Spleen (tissue), 11 donors: ENCODE measurements around the gene AHNAK. TPM values are rescaled to one million over a fixed set of nuclear protein-coding genes. Genes with fewer than 3 reads are reported as not detected.

Source experiments
- DNase-seq: peaks from one replicate; pipeline ENCODE4 v3.0.0-alpha.2; 2020
- H3K27ac ChIP-seq, 8 donors: fragments of 200-600 bp; sonication (generic) in 7 of 8; 1 replicate in 4 of 8; 2 replicates in 4 of 8; pipeline versions ENCODE4 v1.5.0 to v1.8.0; 2016 to 2021; ENCODE audit warnings: inconsistent platforms in 4 of 8, mild to moderate bottlenecking in 4 of 8, moderate library complexity in 1 of 8
- H3K27me3 ChIP-seq, 7 donors: fragments of 200-600 bp; sonication (generic) in 6 of 7; replicated peaks in 1 of 7; 1 replicate in 4 of 7; 2 replicates in 3 of 7; pipeline versions ENCODE4 v1.5.0 to v1.8.0; 2016 to 2021; ENCODE audit warnings: inconsistent platforms in 3 of 7, mild to moderate bottlenecking in 1 of 7
- H3K36me3 ChIP-seq, 6 donors: fragments of 200-600 bp; sonication (generic) in 5 of 6; 1 replicate in 4 of 6; 2 replicates in 2 of 6; pipeline versions ENCODE4 v1.5.0 to v1.8.0; 2016 to 2021; ENCODE audit warnings: inconsistent platforms in 2 of 6
- H3K4me1 ChIP-seq, 6 donors: fragments of 200-600 bp; sonication (generic) in 5 of 6; 1 replicate in 3 of 6; 2 replicates in 3 of 6; pipeline versions ENCODE4 v1.5.0 to v1.8.0; 2016 to 2021; ENCODE audit warnings: inconsistent platforms in 3 of 6
- H3K4me3 ChIP-seq, 8 donors: fragments of 200-600 bp; sonication (generic) in 7 of 8; 1 replicate in 4 of 8; 2 replicates in 4 of 8; pipeline versions ENCODE4 v1.5.0 to v1.8.0; 2016 to 2021; ENCODE audit warnings: inconsistent platforms in 4 of 8, mild to moderate bottlenecking in 4 of 8, moderate library complexity in 2 of 8
- H3K9me3 ChIP-seq, 8 donors: fragments of 200-600 bp; sonication (generic) in 7 of 8; 1 replicate in 4 of 8; 2 replicates in 4 of 8; pipeline versions ENCODE4 v1.5.0 to v1.8.0; 2016 to 2021; ENCODE audit warnings: inconsistent platforms in 4 of 8
- POLR2A ChIP-seq, 3 donors: fragments of 450-650 bp; IDR thresholded peaks; one replicate each; pipeline ENCODE4 v1.5.1; 2017; ENCODE audit warnings: antibody characterized with exemption in 3 of 3, mild to moderate bottlenecking in 1 of 3
- POLR2AphosphoS5 ChIP-seq, 3 donors: sonication (generic); formaldehyde crosslinking; IDR thresholded peaks; one replicate each; pipeline ENCODE4 v1.5.1; 2017; ENCODE audit warnings: antibody characterized with exemption in 3 of 3
- WGBS, 5 donors: extraction: QIAGEN DNeasy Blood & Tissue Kit in 3 of 5; methylation state at CpG; one replicate each; pipeline versions ENCODE4 v1.1.5 to v1.1.7; 2013 to 2018; 5-methylcytosine and 5-hydroxymethylcytosine counted together
- intact Hi-C: fragments of 100-400 bp; cut with DNase I; formaldehyde crosslinking; loops from one replicate; pipeline ENCODE4 v1.15.0; 2023; ENCODE audit warnings: low total_unique reads
- polyA plus RNA-seq, 3 donors: library from polyadenylated mRNA; stranded (reverse); fragments of 200-250 nt; gene quantifications; one replicate each; pipeline ENCODE4 v1.2.1, GENCODE V29; 2013
- total RNA-seq, 7 donors: library from RNA; depleted of rRNA in 3 of 7; stranded (reverse); fragments of >200 nt in 3 of 7; fragmentation: NEBNext Ultra II Directional in 4 of 7; extraction: Animal tissue kit (Norgen Biotek cat#: 25700) in 4 of 7; gene quantifications; one replicate each; pipeline versions ENCODE4 v1.1.0 to v1.2.1, GENCODE V29; 2016 to 2021
- TF ChIP-seq, protein P1 (sequence below), 11 experiments: fragments of 200-600 bp in 7 of 11; fragments of 450-650 bp in 4 of 11; sonication (generic) in 4 of 11; IDR thresholded peaks in 8 of 11; conservative IDR thresholded peaks in 3 of 11; 1 replicate in 7 of 11; 2 replicates in 4 of 11; pipeline versions ENCODE4 v1.4.0 to v1.8.0; 2016 to 2021; ENCODE audit warnings: antibody characterized with exemption in 11 of 11, inconsistent platforms in 4 of 11, mild to moderate bottlenecking in 1 of 11
- donor health status: healthy with polysubstance abuse.
- donor health status: DM: no; HTN: no; CAD: no; lungs with moderate emphysema.
- donor health status: DM: no; HTN: no; CAD: no.
- donor health status: Bipolar disorder and iron deficiency.
- donor health status: healthy.
- donor health status: DM: no; HTN: no; CAD: no.
- donor health status: DM: yes; HTN: yes; CAD: no.

Gene AHNAK
- total and polyA plus RNA-seq, 10 donors: 11.8 to 370 (median 259) TPM

DNA sequence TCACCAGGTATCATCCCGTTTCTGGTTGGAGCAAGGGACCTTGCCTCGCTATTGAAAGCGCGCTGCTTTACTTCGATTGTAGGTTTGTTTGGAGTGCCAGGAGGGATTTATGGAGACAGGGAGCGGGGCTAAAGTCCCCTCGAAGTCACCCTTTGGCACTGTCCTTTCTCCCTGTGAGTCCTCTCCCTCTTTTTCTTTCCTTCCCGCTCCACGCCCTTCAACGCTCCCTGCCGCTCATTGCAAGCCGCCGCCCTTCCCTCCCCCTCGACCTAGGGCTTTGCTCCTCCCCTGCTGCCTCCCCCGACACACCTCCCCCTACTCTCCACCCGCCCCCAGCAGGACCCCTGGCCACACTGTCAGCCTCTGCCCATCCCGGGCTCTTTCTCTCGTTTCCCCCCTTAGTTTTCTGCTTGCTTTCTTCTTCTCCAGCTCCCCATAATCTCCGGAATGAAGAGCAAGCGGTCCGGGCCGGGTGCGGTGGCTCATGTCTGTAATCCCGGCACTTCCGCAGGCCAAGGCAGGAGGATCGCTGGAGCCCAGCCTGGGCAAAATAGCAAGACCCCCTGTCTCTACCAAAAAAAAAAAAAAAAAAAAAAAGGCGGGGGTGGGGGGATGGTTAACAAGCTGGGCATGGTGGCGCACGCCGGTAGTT, 41.0 kb downstream of the AHNAK start:
- Histone ChIP-seq H3K27me3 (peaks cover 0 to 4% (median 0%) of the 10 kb centered on the region in 7 donors), H3K36me3 (no peaks in the 10 kb centered on the region), H3K4me3 (peak overlapping the region in 3 of 8 donors; percentile 18 to 43 (median 19)), H3K9me3 (no peaks in the 10 kb centered on the region), H3K27ac (peak overlapping the region in 1 of 8 donors; percentile 17), H3K4me1 (peaks cover 0 to 78% (median 30%) of the 10 kb centered on the region in 6 donors)
- TF ChIP-seq, protein P1, sequence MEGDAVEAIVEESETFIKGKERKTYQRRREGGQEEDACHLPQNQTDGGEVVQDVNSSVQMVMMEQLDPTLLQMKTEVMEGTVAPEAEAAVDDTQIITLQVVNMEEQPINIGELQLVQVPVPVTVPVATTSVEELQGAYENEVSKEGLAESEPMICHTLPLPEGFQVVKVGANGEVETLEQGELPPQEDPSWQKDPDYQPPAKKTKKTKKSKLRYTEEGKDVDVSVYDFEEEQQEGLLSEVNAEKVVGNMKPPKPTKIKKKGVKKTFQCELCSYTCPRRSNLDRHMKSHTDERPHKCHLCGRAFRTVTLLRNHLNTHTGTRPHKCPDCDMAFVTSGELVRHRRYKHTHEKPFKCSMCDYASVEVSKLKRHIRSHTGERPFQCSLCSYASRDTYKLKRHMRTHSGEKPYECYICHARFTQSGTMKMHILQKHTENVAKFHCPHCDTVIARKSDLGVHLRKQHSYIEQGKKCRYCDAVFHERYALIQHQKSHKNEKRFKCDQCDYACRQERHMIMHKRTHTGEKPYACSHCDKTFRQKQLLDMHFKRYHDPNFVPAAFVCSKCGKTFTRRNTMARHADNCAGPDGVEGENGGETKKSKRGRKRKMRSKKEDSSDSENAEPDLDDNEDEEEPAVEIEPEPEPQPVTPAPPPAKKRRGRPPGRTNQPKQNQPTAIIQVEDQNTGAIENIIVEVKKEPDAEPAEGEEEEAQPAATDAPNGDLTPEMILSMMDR (IDR thresholded peaks at IDR 0.05 in 8 of 11, conservative IDR thresholded peaks at IDR 0.05 in 3 of 11): no peak
- TF ChIP-seq POLR2A (IDR thresholded peaks at IDR 0.05): no peak
- TF ChIP-seq POLR2AphosphoS5 (IDR thresholded peaks at IDR 0.05): no peak
- DNase-seq: no peak
- intact Hi-C loops: no loop called here
- 50 to 60% (median 53%) methylated on average over 29 to 30 of the region's 30 CpGs for WGBS, 5 donors

GRCh38 chr11:62505059-62505439, 41.6 kb downstream of the AHNAK start:
- TF ChIP-seq, protein P1 (IDR thresholded peaks at IDR 0.05 in 8 of 11, conservative IDR thresholded peaks at IDR 0.05 in 3 of 11): no peak
- TF ChIP-seq POLR2A (IDR thresholded peaks at IDR 0.05): no peak
- no peak for TF ChIP-seq POLR2AphosphoS5 (IDR thresholded peaks at IDR 0.05)
- H3K4me3 ChIP-seq: peak overlapping the region in 2 of 8 donors; percentile 18 to 43
- peaks cover 0 to 4% (median 0%) of the 10 kb centered on the region in 7 donors for H3K27me3 ChIP-seq
- H3K36me3 ChIP-seq: no peaks in the 10 kb centered on the region
- H3K9me3 ChIP-seq: no peaks in the 10 kb centered on the region
- DNase-seq: no peak
- 78 to 81% (median 79%) methylated on average over 12 of the region's 12 CpGs for WGBS, 5 donors
- intact Hi-C loops: no loop called here
- H3K27ac ChIP-seq: peak overlapping the region in 1 of 8 donors; percentile 17
- H3K4me1 ChIP-seq: peaks cover 0 to 78% (median 30%) of the 10 kb centered on the region in 6 donors

DNA sequence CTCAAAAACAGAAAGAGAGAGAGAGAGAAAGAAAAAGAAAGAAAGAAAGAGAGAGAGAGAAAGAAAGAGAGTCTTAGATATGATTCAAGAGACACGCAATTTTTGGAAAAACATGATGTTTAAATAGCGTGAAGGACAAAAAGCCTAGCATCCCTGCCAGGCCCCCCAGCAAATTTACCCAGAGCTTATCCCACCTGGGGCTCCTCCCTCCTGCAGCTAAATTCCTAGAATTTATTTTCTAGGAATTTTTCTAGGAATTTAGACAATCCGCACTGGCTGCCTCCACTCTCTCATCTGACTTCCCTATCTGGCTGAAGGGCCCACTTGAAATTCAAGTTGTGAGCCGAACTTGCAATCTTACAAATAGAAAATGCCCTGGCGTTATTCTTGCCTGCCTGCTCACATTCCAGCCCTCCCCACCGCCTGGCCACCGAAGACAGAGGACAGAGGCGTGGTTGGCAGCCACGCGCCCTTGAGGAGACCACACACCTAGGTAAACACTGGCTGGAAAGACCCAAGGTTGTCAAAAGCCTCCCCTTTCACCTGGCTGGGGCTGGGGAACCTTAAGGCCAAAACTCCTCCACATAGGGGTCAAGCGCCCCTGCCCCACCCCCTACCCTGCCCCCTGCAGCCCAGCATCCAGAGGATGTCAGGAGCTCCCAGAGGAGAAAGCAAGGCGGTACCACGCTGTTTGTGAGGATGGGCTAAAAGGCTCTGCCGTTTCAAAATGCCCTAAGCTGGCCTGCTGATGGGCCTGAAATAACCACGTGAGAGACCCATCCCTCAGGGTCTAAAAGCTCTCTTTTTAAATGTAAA, 42.2 kb downstream of the AHNAK start:
- intact Hi-C loops: no loop called here
- Histone ChIP-seq H3K36me3 (no peaks in the 10 kb centered on the region), H3K9me3 (no peaks in the 10 kb centered on the region), H3K4me1 (peaks cover 0 to 76% (median 32%) of the 10 kb centered on the region in 6 donors), H3K27ac (no peak overlapping the region), H3K27me3 (peaks cover 0 to 4% (median 0%) of the 10 kb centered on the region in 7 donors), H3K4me3 (no peak overlapping the region)
- WGBS, 5 donors: 87 to 92% (median 90%) methylated on average over 15 of the region's 15 CpGs
- DNase-seq: no peak
- no peak for TF ChIP-seq POLR2A (IDR thresholded peaks at IDR 0.05)
- TF ChIP-seq, protein P1 (IDR thresholded peaks at IDR 0.05 in 8 of 11, conservative IDR thresholded peaks at IDR 0.05 in 3 of 11): no peak
- no peak for TF ChIP-seq POLR2AphosphoS5 (IDR thresholded peaks at IDR 0.05)
